GM18868 (cell line): ENCODE measurements around the gene CAMK4.

Experiments used
- ATAC-seq: cut with Tn5 transposase; IDR thresholded peaks from one replicate; pipeline ENCODE4 v1.9.1; 2021; ENCODE audit warnings: mild to moderate bottlenecking, moderate library complexity; ENCODE audit not compliant: unreplicated experiment

The CAMK4 gene

GRCh38 chr5:111229221-111229835, 5.1 kb downstream of the CAMK4 start:
- ATAC-seq, result no peak

- peak; percentile 37 for ATAC-seq
Observed at GRCh38 chr5:111229871-111230810, 6.0 kb downstream of the CAMK4 start.

GRCh38 chr5:111231119-111231518, 6.9 kb downstream of the CAMK4 start:
- peak; percentile 25 for ATAC-seq

- ATAC-seq, result no peak
Observed at GRCh38 chr5:111232311-111233051, 8.3 kb downstream of the CAMK4 start.

- no peak for ATAC-seq
Observed at GRCh38 chr5:111233052-111233374, 8.8 kb downstream of the CAMK4 start.

- peak; percentile 46 for ATAC-seq
Observed at GRCh38 chr5:111234125-111234524, 9.9 kb downstream of the CAMK4 start.

- ATAC-seq, result no peak
Observed at GRCh38 chr5:111235635-111236034, 11.5 kb downstream of the CAMK4 start.

- no peak for ATAC-seq
Observed at GRCh38 chr5:111236348-111236747, 12.2 kb downstream of the CAMK4 start.

- peak; percentile 15 for ATAC-seq
Observed at GRCh38 chr5:111236995-111237394, 12.8 kb downstream of the CAMK4 start.

GRCh38 chr5:111237470-111237869, 13.3 kb downstream of the CAMK4 start:
- peak; percentile 25 for ATAC-seq

- no peak for ATAC-seq
Observed at GRCh38 chr5:111238431-111239225, 14.4 kb downstream of the CAMK4 start.

GRCh38 chr5:111241696-111242095, 17.5 kb downstream of the CAMK4 start:
- ATAC-seq, result no peak

GRCh38 chr5:111242606-111243005, 18.4 kb downstream of the CAMK4 start:
- no peak for ATAC-seq

GRCh38 chr5:111243318-111243717, 19.1 kb downstream of the CAMK4 start:
- no peak for ATAC-seq

GRCh38 chr5:111245654-111246053, 21.5 kb downstream of the CAMK4 start:
- ATAC-seq, result no peak

GRCh38 chr5:111246459-111246858, 22.3 kb downstream of the CAMK4 start:
- no peak for ATAC-seq

- ATAC-seq, result no peak
Observed at GRCh38 chr5:111248571-111248970, 24.4 kb downstream of the CAMK4 start.

- ATAC-seq, result no peak
Observed at GRCh38 chr5:111251921-111252320, 27.7 kb downstream of the CAMK4 start.

GRCh38 chr5:111252799-111253545, 28.8 kb downstream of the CAMK4 start:
- peak; percentile 44 for ATAC-seq

GRCh38 chr5:111254613-111255012, 30.4 kb downstream of the CAMK4 start:
- ATAC-seq, result peak; percentile 88
